HG03342 (cell line): Measurements from ENCODE around the gene MRS2.
"Not testable (repeated sequence)": the region's sequence is repeated elsewhere in the genome, so short reads cannot be mapped to it uniquely, and the experiment has no call there.

Experiments
- ATAC-seq: cut with Tn5 transposase; IDR thresholded peaks from one replicate; pipeline ENCODE4 v1.9.1; 2021; ENCODE audit warnings: mild to moderate bottlenecking, moderate library complexity; ENCODE audit not compliant: unreplicated experiment

MRS2 gene, protein sequence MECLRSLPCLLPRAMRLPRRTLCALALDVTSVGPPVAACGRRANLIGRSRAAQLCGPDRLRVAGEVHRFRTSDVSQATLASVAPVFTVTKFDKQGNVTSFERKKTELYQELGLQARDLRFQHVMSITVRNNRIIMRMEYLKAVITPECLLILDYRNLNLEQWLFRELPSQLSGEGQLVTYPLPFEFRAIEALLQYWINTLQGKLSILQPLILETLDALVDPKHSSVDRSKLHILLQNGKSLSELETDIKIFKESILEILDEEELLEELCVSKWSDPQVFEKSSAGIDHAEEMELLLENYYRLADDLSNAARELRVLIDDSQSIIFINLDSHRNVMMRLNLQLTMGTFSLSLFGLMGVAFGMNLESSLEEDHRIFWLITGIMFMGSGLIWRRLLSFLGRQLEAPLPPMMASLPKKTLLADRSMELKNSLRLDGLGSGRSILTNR

DNA sequence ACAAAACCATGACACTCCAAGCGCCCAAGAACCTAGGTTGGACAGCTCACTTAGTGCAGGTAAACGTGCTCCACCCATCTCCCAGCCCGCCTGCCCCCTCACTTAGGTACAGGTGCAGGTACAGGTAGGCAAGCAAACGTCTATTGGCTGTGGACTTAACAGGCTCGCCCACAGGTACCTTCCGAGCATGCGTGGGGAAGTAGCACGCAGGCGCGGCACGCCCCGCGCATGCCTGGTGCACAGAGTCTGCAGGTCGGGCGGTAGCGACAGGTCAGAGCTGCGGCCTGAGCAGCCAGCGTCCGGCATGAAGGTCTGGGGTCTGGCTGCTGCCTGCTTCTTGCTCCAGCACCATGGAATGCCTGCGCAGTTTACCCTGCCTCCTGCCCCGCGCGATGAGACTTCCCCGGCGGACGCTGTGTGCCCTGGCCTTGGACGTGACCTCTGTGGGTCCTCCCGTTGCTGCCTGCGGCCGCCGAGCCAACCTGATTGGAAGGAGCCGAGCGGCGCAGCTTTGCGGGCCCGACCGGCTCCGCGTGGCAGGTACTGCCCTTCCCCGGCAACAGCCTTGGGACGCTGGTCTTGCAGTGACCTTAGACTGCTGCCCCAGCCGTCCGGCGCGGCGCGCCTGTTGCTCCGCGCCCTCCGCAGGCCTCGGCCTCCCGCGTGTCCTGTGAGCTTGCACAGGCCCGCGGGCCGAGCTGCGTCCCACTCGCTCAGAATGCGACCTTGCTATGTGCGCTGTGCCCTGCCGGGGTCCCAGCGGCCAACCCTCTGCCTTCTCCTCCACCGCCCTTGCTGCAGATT, at the start of gene MRS2:
TSS of gene MRS2 (plus strand) at position 240 of the 804 bp plus-strand sequence. CDS start at position 351, 111 bp downstream.
- peak; percentile 87 for ATAC-seq

DNA sequence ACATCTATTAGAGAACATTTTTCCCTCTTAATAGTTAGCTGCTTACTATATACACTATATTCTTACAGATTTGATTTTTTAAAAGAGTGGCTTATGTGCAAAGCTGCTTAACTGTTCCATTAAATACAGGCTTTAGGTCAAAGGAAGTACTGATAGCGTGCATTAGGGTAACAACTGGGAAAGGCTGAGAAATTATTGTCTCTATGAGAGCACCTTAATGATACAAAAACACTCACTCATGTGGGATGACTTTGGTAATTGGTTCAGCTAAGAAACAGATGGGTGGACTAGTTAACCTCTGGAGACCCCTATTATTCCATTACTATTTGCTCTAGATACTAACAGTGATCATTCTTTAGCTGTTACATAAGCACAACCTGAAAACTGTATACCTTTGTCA, 48.9 kb upstream of the MRS2 start:
- ATAC-seq = no peak

GRCh38 chr6:24355393-24355792, 47.3 kb upstream of the MRS2 start:
- ATAC-seq = no peak

- no peak for ATAC-seq
Measured at GRCh38 chr6:24356310-24356973, 46.3 kb upstream of the MRS2 start.

DNA sequence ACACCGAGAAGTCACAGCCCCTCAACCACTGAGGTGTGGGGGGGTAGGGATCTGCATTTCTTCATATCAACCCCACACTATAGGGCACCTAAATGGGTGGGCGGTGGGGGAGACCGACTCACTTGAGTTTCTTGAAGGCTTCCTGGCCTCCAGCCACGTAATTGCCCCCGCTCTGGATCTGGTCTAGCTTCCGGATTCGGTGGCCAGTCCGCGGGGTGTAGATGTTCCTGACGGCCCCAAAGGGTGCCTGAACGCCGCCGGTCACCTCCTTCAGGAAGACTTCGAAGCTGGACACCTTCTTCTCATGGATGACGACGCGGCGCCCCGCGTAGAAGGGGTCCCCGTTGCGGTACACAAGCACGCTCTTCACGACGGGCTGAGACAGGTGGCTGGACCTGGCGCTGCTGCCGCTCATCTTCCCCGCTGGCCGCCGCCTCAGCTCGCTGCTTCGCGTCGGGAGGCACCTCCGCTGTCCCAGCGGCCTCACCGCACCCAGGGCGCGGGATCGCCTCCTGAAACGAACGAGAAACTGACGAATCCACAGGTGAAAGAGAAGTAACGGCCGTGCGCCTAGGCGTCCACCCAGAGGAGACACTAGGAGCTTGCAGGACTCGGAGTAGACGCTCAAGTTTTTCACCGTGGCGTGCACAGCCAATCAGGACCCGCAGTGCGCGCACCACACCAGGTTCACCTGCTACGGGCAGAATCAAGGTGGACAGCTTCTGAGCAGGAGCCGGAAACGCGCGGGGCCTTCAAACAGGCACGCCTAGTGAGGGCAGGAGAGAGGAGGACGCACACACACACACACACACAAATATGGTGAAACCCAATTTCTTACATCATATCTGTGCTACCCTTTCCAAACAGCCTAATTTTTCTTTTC, 45.2 kb upstream of the MRS2 start, which contains the start of gene DCDC2:
TSS of gene DCDC2 (minus strand) at position 724 of the 883 bp plus-strand sequence. CDS start at position 415, 309 bp downstream.
- ATAC-seq = no peak

GRCh38 chr6:24358219-24358821, 44.4 kb upstream of the MRS2 start:
- ATAC-seq = no peak

GRCh38 chr6:24359640-24360454, 42.9 kb upstream of the MRS2 start:
- peak; percentile 86 for ATAC-seq

- not testable (repeated sequence) for ATAC-seq
Measured at GRCh38 chr6:24362363-24362762, 40.4 kb upstream of the MRS2 start.

DNA sequence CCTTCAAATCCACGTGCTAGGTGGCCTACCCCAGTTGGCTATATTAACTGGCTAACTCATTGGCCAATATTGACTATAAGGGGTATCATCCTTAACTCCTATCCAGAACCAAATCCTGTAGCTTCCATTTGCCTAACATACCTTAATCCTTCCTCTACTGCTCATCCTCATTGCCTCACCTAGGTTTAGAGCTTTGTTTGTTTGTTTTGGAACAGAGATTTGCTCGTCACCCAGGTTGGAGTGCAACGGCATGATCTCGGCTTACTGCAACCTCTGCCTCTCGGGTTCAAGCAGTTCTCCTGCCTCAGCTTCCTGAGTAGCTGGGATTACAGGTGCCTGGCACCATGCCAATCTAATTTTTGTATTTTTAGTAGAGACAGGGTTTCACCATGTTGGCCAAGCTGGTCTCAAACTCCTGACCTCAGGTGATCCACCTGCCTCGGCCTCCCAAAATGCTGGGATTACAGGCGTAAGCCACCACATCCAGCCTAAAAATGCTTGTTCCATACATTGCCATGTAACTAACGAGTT, 37.6 kb upstream of the MRS2 start:
- not testable (repeated sequence) for ATAC-seq

DNA sequence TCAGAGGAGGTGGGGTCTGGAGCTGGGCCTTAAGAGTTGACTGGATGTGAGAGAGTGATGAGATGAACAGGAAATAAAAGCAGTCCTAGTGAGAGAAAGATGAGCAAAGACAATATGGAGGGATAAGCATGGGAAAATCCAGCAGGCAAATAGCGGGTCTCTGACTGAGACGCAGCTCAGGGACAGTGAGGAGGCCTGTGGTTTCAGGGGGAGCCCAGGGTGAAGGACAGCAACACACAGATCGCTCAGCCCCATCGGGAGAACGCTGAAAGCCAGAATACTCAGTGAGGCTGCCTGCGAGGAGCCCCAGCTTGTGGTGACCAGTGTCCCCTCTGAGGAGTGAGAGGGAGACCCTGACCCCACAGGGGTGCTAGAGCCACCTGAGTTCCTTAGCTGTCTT, 28.1 kb upstream of the MRS2 start:
- no peak for ATAC-seq

- no peak for ATAC-seq
Measured at GRCh38 chr6:24376871-24377270, 25.9 kb upstream of the MRS2 start.

- ATAC-seq = no peak
Measured at GRCh38 chr6:24378473-24379097, 24.2 kb upstream of the MRS2 start.

- no peak for ATAC-seq
Measured at GRCh38 chr6:24381476-24382219, 21.1 kb upstream of the MRS2 start.

- no peak for ATAC-seq
Measured at GRCh38 chr6:24382220-24382540, 20.6 kb upstream of the MRS2 start.

- not testable (repeated sequence) for ATAC-seq
Measured at GRCh38 chr6:24382891-24383494, 19.7 kb upstream of the MRS2 start.

DNA sequence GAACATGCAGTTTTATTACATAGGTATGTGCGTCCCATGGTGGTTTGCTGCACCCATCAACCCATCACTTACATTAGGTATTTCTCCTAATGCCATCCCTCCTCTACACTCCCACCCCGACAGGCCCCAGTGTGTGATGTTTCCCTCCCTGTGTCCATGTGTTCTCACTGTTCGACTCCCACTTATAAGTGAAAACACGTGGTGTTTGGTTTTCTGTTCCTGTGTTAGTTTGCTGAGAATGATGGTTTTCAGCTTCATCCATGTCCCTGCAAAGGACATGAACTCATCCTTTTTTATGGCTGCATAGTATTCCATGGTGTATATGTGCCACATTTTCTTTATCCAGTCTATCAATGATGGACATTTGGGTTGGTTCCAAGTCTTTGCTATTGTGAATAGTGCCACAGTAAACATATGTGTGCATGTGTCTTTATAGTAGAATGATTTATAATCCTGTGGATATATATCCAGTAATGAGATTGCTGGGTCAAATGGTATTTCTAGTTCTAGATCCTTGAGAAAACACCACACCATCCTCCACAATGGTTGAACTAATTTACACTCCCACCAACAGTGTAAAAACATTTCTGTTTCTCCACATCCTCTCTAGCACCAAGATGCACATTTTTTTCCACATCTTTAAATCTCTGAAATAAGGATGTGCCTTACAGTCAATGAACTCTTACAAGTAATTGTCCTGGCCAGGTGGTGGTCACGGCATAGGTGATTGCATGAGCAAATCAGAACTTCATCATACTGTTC, 18.2 kb upstream of the MRS2 start:
- not testable (repeated sequence) for ATAC-seq
